ENCODE results near the gene GORASP2. TPM values are rescaled to one million over a fixed set of nuclear protein-coding genes. Genes with fewer than 3 reads are reported as not detected.

The GORASP2 gene
- total RNA-seq (ENCODE audit: unreplicated experiment) = 38.8 TPM
- long read RNA-seq, transcript GORASP2-201 (10 exons, 3,173 nt) = major isoform, 17 of 27 reads
- long read RNA-seq, partial matches to known transcripts = 5 of 27 reads
- long read RNA-seq, other reads (novel, unspliced or antisense) = 5 of 27 reads

- Mint-ChIP-seq H3K36me3 (ENCODE audit: unreplicated experiment) (peaks cover 4% of the 10 kb centered on the region), H3K9me3 (ENCODE audit: unreplicated experiment) (peaks cover 6% of the 10 kb centered on the region), H3K4me3 (ENCODE audit: unreplicated experiment) (peak within 1 kb of the TSS; percentile 94), H3K27ac (ENCODE audit: unreplicated experiment) (peak within 1 kb of the TSS; percentile 56), H3K27me3 (ENCODE audit: unreplicated experiment) (peaks cover 3% of the 10 kb centered on the region), H3K4me1 (ENCODE audit: low read depth, unreplicated experiment) (peaks cover 13% of the 10 kb centered on the region)
- peak; percentile 97 for DNase-seq
- TF ChIP-seq CTCF (IDR thresholded peaks at IDR 0.05; ENCODE audit: partially characterized antibody, unreplicated experiment) = peak; percentile 99
Measured at GRCh38 chr2:170928824-170929685, at the start of gene GORASP2. Gene GORASP2, plus strand, starts transcription at chr2:170929253. Its CDS starts 88 bp downstream, at chr2:170929341.

- no peak overlapping the region for H3K27ac Mint-ChIP-seq (ENCODE audit: unreplicated experiment)
- H3K36me3 Mint-ChIP-seq (ENCODE audit: unreplicated experiment) = no peaks in the 10 kb centered on the region
- no peaks in the 10 kb centered on the region for H3K9me3 Mint-ChIP-seq (ENCODE audit: unreplicated experiment)
- H3K4me1 Mint-ChIP-seq (ENCODE audit: low read depth, unreplicated experiment) = no peaks in the 10 kb centered on the region
- DNase-seq = no peak
- no peak for TF ChIP-seq CTCF (IDR thresholded peaks at IDR 0.05; ENCODE audit: partially characterized antibody, unreplicated experiment)
- H3K4me3 Mint-ChIP-seq (ENCODE audit: unreplicated experiment) = no peak overlapping the region
- H3K27me3 Mint-ChIP-seq (ENCODE audit: unreplicated experiment) = peaks cover 1% of the 10 kb centered on the region
Measured at GRCh38 chr2:170881840-170882239, 47.2 kb upstream of the GORASP2 start.

- TF ChIP-seq CTCF (IDR thresholded peaks at IDR 0.05; ENCODE audit: partially characterized antibody, unreplicated experiment) = no peak
- H3K27ac Mint-ChIP-seq (ENCODE audit: unreplicated experiment) = no peak overlapping the region
- no peaks in the 10 kb centered on the region for H3K9me3 Mint-ChIP-seq (ENCODE audit: unreplicated experiment)
- H3K4me1 Mint-ChIP-seq (ENCODE audit: low read depth, unreplicated experiment) = no peaks in the 10 kb centered on the region
- DNase-seq = no peak
- peaks cover 1% of the 10 kb centered on the region for H3K27me3 Mint-ChIP-seq (ENCODE audit: unreplicated experiment)
- H3K36me3 Mint-ChIP-seq (ENCODE audit: unreplicated experiment) = no peaks in the 10 kb centered on the region
- H3K4me3 Mint-ChIP-seq (ENCODE audit: unreplicated experiment) = no peak overlapping the region
Measured at GRCh38 chr2:170882758-170883157, 46.3 kb upstream of the GORASP2 start.

GRCh38 chr2:170883683-170884082, 45.4 kb upstream of the GORASP2 start:
- no peak for TF ChIP-seq CTCF (IDR thresholded peaks at IDR 0.05; ENCODE audit: partially characterized antibody, unreplicated experiment)

More at GRCh38 chr2:170883683-170884082, 45.4 kb upstream of the GORASP2 start:
- Mint-ChIP-seq H3K36me3 (ENCODE audit: unreplicated experiment) (no peaks in the 10 kb centered on the region), H3K4me3 (ENCODE audit: unreplicated experiment) (no peak overlapping the region), H3K9me3 (ENCODE audit: unreplicated experiment) (no peaks in the 10 kb centered on the region), H3K27ac (ENCODE audit: unreplicated experiment) (no peak overlapping the region), H3K4me1 (ENCODE audit: low read depth, unreplicated experiment) (no peaks in the 10 kb centered on the region), H3K27me3 (ENCODE audit: unreplicated experiment) (peaks cover 1% of the 10 kb centered on the region)
- no peak for DNase-seq
